Activated CD8-positive, alpha-beta T cell treated with anti-CD3 and anti-CD28 coated beads, Interleukin-2, amount 10 ng/mL, durations not matched to agents 7 days and 5 days (primary cell): ENCODE measurements around the gene GARIN5B. TPM values are rescaled to one million over a fixed set of nuclear protein-coding genes. Genes with fewer than 3 reads are reported as not detected.

Experiments
- ATAC-seq: fragments of 150-1000 bp; cut with Tn5 transposase; one replicate; pipeline ENCODE4 v1.10.0; 2021; ENCODE audit warnings: moderate library complexity
- CTCF ChIA-PET: fragments of 350-600 bp; sonication (Branson Sonifier 250); formaldehyde crosslinking; loops from one replicate; lab custom pipeline; 2021; ENCODE audit warnings: antibody characterized with exemption; lab: Charles Lee
- POLR2A ChIA-PET: fragments of 350-600 bp; sonication (Branson Sonifier 250); formaldehyde crosslinking; loops from one replicate; lab custom pipeline; 2021; ENCODE audit warnings: antibody characterized with exemption; lab: Charles Lee
- DNase-seq: peaks from one replicate; pipeline ENCODE4 v3.0.0-alpha.2; 2020
- H3K27ac Mint-ChIP-seq: one replicate; pipeline ENCODE4 v1.8.0; 2021; ENCODE audit warnings: mild to moderate bottlenecking, mixed read lengths
- H3K27me3 Mint-ChIP-seq: one replicate; pipeline ENCODE4 v1.8.0; 2021; ENCODE audit warnings: low read depth, mixed read lengths
- H3K36me3 Mint-ChIP-seq: one replicate; pipeline ENCODE4 v1.8.0; 2021; ENCODE audit warnings: low read depth, mixed read lengths
- H3K4me1 Mint-ChIP-seq: one replicate; pipeline ENCODE4 v1.8.0; 2021; ENCODE audit warnings: low read depth, mixed read lengths
- H3K4me3 Mint-ChIP-seq: one replicate; pipeline ENCODE4 v1.8.0; 2021; ENCODE audit warnings: mild to moderate bottlenecking, mixed read lengths
- H3K9me3 Mint-ChIP-seq: one replicate; pipeline ENCODE4 v1.8.0; 2022; ENCODE audit warnings: mixed read lengths; ENCODE audit not compliant: insufficient read depth
- total RNA-seq, 2 experiments: library from RNA; stranded (reverse); gene quantifications; one replicate each; pipeline ENCODE4 v1.2.3, GENCODE V29; 2021

The GARIN5B gene
- total RNA-seq, 2 experiments from 2014 or later, result not detected

DNA sequence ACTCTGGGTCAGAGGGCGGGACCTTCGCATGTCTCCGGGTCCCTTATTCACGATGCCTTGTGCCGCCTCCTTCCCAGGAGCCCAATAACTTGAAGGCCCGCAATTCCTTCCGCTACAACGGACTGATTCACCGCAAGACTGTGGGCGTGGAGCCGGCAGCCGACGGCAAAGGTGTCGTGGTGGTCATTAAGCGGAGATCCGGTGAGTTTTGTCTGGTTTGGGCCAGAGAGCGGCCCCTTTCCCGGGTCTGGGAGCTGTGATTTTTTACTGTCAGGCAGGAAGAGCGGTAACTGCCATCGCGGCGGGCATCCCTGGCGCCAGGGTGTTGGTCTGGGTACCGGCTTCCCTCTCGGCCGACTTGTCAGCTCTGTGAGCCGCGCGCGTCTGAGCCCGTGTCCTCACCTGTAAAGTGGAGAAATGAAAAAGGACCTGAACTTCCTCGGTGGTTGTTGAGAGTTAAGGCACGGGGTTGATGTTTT lies 23.5 kb upstream of the GARIN5B start:
- peaks cover 62% of the 10 kb centered on the region for H3K36me3 Mint-ChIP-seq
- POLR2A ChIA-PET, result interaction anchor here (0.5 to 14.2 kb wide), 4 partner anchors 16 to 130 kb away, joined by 3 to 213 read pairs (median 5); partner anchors contain the start of genes KMT5C and UBE2S
- H3K9me3 Mint-ChIP-seq, result no peaks in the 10 kb centered on the region
- H3K4me3 Mint-ChIP-seq, result peak overlapping the region; percentile 100
- CTCF ChIA-PET, result no interaction called here
- H3K4me1 Mint-ChIP-seq, result peaks cover 66% of the 10 kb centered on the region
- no peak for DNase-seq
- no peak for ATAC-seq
- peak overlapping the region; percentile 99 for H3K27ac Mint-ChIP-seq
- no peaks in the 10 kb centered on the region for H3K27me3 Mint-ChIP-seq

DNA sequence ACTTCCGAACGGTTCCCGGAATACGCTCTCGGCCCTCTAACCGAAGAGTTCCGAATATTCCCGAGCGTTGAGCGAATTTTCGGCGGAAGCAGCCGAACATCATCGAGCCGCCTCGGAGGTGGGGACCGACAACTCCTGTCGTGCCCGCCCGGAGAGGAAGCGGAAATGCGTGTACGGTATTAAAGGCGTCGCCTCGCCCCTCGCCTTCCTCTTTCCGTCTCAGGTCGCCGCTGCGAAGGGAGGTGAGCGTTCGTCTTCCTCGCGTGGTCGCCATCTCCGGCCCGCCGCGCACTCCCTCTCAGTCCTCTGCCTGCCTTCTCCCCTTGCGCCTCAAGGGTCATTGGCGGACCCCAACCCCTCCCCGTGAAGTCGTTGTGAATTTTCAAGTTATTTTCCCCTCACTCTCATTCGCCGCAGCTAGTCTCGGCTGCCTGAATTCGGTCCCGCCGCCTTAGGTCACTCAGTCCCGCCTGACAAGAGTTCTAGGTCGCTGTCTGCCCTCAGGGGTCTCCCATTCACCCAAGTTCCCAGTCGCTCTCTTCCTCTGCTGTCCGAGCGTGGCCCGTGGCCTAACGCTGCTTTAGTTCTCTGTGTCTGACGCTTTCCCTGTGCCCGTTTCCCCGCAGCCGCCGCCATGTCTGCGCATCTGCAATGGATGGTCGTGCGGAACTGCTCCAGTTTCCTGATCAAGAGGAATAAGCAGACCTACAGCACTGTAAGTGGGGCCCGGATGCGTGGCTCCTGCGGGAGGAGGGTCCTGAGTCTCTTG lies 22.8 kb upstream of the GARIN5B start, which contains the start of gene RPL28:
Gene RPL28 (plus strand): TSS at position 209 of the 769 bp plus-strand sequence. CDS start 426 bp downstream, at position 635.
- Mint-ChIP-seq H3K27me3 (no peaks in the 10 kb centered on the region), H3K9me3 (no peaks in the 10 kb centered on the region), H3K36me3 (peaks cover 64% of the 10 kb centered on the region), H3K4me3 (peak within 1 kb of the TSS; percentile 100), H3K27ac (peak within 1 kb of the TSS; percentile 99), H3K4me1 (peaks cover 68% of the 10 kb centered on the region)
- ChIA-PET CTCF (no interaction called here), POLR2A (interaction anchor here (0.5 to 14.2 kb wide), 3 partner anchors 17 to 130 kb away, joined by 3 to 213 read pairs (median 4); partner anchors contain the start of gene UBE2S)
- ATAC-seq, result peak; percentile 73
- peak; percentile 99 for DNase-seq

- CTCF ChIA-PET, result interaction anchor here (0.9 to 3.1 kb wide), 13 partner anchors 33 to 297 kb away, joined by 3 to 30 read pairs (median 5); partner anchors contain the start of genes ISOC2 and KMT5C
- Mint-ChIP-seq H3K9me3 (no peaks in the 10 kb centered on the region), H3K4me1 (peaks cover 62% of the 10 kb centered on the region), H3K27ac (peak overlapping the region; percentile 99), H3K4me3 (peak overlapping the region; percentile 100), H3K36me3 (peaks cover 60% of the 10 kb centered on the region), H3K27me3 (no peaks in the 10 kb centered on the region)
- POLR2A ChIA-PET, result interaction anchor here (0.6 to 14.2 kb wide), 14 partner anchors 9 to 131 kb away, joined by 3 to 213 read pairs (median 6); partner anchors contain the start of genes IL11, PPP6R1, TMEM190 and UBE2S
- DNase-seq, result peak; percentile 98
- ATAC-seq, result peak; percentile 75
Measured at GRCh38 chr19:55384920-55385723, 22.1 kb upstream of the GARIN5B start.

GRCh38 chr19:55384131-55384919 lies 21.3 kb upstream of the GARIN5B start, which contains the start of gene TMEM238:
TSS of gene TMEM238 (minus strand) at chr19:55384292. CDS start at chr19:55384259, 33 bp downstream.
- ATAC-seq, result peak; percentile 11
- peaks cover 54% of the 10 kb centered on the region for H3K4me1 Mint-ChIP-seq
- CTCF ChIA-PET, result interaction anchor here (0.7 to 3.1 kb wide), 17 partner anchors 34 to 296 kb away, joined by 3 to 30 read pairs (median 4); partner anchors contain the start of genes ISOC2 and KMT5C

DNA sequence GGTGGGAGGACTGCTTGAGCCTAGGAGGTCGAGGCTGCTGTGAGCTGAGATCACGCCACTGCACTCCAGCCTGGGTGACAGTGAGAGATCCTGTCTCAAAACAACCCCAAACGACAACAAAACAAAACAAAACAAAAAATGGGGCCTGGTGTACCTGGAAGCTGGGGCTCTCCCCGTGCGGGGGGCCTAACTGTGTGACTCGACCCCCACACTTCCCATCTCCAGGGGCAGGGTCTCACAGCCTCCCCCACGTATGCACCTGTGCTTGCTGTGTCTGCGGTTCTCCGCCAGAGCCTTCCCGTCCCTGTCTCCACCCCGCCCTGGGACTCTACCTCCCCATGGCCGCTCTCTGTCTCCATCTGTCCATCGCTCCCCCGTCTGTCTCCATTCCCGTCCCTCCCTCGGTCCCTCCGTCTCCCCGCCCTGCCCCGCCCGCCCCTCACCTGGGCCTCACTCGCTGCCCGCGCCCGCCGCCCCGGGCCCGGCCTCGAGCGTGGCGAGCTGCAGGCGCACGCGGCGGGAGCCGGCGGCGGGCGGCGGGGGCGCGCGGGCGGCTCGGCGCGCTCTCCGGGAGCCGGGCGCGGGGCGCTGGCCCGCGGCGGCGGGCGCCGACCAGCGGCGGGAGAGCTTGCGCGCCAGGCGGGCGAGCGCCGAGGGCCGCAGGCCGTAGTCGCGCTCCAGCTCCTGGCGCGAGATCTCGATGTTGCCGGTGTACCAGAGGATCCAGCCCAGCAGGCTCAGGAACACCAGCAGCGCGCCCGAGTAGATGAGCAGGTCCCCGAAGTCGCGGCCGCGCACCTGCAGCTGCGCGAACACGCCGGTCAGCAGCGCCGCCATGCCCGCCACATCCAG lies 20.4 kb upstream of the GARIN5B start:
- Mint-ChIP-seq H3K27me3 (no peaks in the 10 kb centered on the region), H3K4me3 (peak overlapping the region; percentile 88), H3K36me3 (peaks cover 48% of the 10 kb centered on the region), H3K27ac (peak overlapping the region; percentile 95), H3K9me3 (no peaks in the 10 kb centered on the region), H3K4me1 (peaks cover 47% of the 10 kb centered on the region)
- ATAC-seq, result peak; percentile 14
- ChIA-PET CTCF (interaction anchor here (0.6 to 3.1 kb wide), 15 partner anchors 17 to 243 kb away, joined by 3 to 30 read pairs (median 4); partner anchors contain the start of gene KMT5C), POLR2A (interaction anchor here (0.6 to 14.2 kb wide), 16 partner anchors 7 to 130 kb away, joined by 3 to 213 read pairs (median 4); partner anchors contain the start of genes IL11, KMT5C, TMEM190 and UBE2S)
- DNase-seq, result peak; percentile 65

More at GRCh38 chr19:55384131-55384919, 21.3 kb upstream of the GARIN5B start, which contains the start of gene TMEM238:
- peak; percentile 50 for DNase-seq
- Mint-ChIP-seq H3K4me3 (peak within 1 kb of the TSS; percentile 100), H3K27me3 (no peaks in the 10 kb centered on the region), H3K36me3 (peaks cover 54% of the 10 kb centered on the region), H3K27ac (peak within 1 kb of the TSS; percentile 99), H3K9me3 (no peaks in the 10 kb centered on the region)
- POLR2A ChIA-PET, result interaction anchor here (0.6 to 14.2 kb wide), 18 partner anchors 8 to 130 kb away, joined by 3 to 213 read pairs (median 5); partner anchors contain the start of genes IL11, KMT5C, PPP6R1 and TMEM190

DNA sequence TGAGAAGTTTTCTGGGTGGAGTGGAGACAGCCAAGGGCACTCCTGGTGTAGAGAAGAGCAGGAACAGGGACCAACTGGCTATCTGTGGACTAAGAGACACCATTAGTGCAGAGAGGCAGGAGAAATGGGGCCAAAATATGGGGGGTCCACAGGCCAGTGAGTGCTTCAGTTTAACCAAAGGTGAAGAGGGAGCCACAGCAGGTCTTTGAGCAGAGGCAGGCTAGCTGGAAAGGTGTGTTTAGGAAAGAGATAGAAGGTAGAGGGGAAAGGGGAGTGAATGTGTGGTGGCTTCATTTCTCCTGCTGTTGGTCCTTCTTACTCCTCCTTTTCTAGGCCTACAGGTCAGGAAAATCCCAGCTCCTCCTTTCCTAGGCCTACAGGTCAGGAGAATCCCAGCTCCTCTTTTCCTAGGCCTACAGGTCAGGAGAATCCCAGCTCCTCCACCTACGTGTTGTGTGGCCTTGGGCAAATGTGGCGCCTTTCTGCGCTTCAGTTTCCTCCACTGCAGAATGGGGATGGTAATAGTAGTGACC lies 19.5 kb upstream of the GARIN5B start:
- ATAC-seq (no peak), DNase-seq (no peak)
- Mint-ChIP-seq H3K4me1 (peaks cover 38% of the 10 kb centered on the region), H3K9me3 (no peaks in the 10 kb centered on the region), H3K27me3 (no peaks in the 10 kb centered on the region), H3K4me3 (peak overlapping the region; percentile 88), H3K27ac (peak overlapping the region; percentile 95), H3K36me3 (peaks cover 39% of the 10 kb centered on the region)
- CTCF ChIA-PET, result interaction anchor here (1.4 to 3.1 kb wide), 6 partner anchors 16 to 128 kb away, joined by 3 to 30 read pairs (median 16); partner anchors contain the start of gene KMT5C
- POLR2A ChIA-PET, result interaction anchor here (0.7 to 14.2 kb wide), 5 partner anchors 20 to 128 kb away, joined by 3 to 213 read pairs (median 4); partner anchors contain the start of gene UBE2S

GRCh38 chr19:55382013-55382412 lies 19.0 kb upstream of the GARIN5B start:
- no peaks in the 10 kb centered on the region for H3K9me3 Mint-ChIP-seq
- H3K27me3 Mint-ChIP-seq, result no peaks in the 10 kb centered on the region
- POLR2A ChIA-PET, result interaction anchor here (0.9 to 14.2 kb wide), 3 partner anchors 21 to 128 kb away, joined by 3 to 213 read pairs (median 19); partner anchors contain the start of gene UBE2S
- H3K4me1 Mint-ChIP-seq, result peaks cover 34% of the 10 kb centered on the region
- H3K36me3 Mint-ChIP-seq, result peaks cover 33% of the 10 kb centered on the region
- H3K27ac Mint-ChIP-seq, result no peak overlapping the region
- H3K4me3 Mint-ChIP-seq, result peak overlapping the region; percentile 88
- CTCF ChIA-PET, result interaction anchor here (2.9 kb wide), 1 partner anchor 90 kb away, joined by 19 read pairs; no protein-coding TSS in a partner anchor
- no peak for ATAC-seq
- DNase-seq, result no peak

DNA sequence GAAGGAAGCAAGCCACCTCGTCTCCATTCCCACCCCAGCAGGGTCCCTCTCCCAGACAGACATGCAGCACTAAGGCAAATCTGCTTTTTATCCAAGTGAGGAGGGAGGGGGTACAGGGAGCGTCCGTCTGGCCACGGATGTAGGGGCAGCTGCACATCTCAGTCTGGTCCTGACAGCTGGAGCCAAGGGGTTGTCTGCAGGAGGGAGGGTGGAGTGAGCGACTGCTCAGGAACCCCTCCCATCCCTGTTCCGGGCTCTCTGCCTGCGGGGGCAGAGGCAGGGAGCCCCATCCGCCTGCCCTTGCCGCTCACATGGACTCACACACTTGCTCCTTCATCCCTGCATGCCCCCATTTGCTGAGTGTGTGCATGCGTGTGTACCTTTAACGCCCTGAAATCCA lies 16.1 kb upstream of the GARIN5B start:
- POLR2A ChIA-PET, result interaction anchor here (1.1 kb wide), 1 partner anchor 40 kb away, joined by 3 read pairs; no protein-coding TSS in a partner anchor
- CTCF ChIA-PET, result no interaction called here
- Mint-ChIP-seq H3K4me1 (peaks cover 24% of the 10 kb centered on the region), H3K9me3 (no peaks in the 10 kb centered on the region), H3K27me3 (no peaks in the 10 kb centered on the region), H3K4me3 (no peak overlapping the region), H3K27ac (no peak overlapping the region), H3K36me3 (peaks cover 19% of the 10 kb centered on the region)
- DNase-seq (no peak), ATAC-seq (no peak)

GRCh38 chr19:55377356-55378131 lies 14.5 kb upstream of the GARIN5B start:
- Mint-ChIP-seq H3K4me1 (peaks cover 18% of the 10 kb centered on the region), H3K36me3 (peaks cover 17% of the 10 kb centered on the region), H3K4me3 (no peak overlapping the region), H3K9me3 (no peaks in the 10 kb centered on the region), H3K27ac (no peak overlapping the region), H3K27me3 (peaks cover 5% of the 10 kb centered on the region)
- DNase-seq (no peak), ATAC-seq (no peak)
- ChIA-PET POLR2A (no interaction called here), CTCF (no interaction called here)
